Neuronal stem cell (in vitro differentiated cells): ENCODE results near the gene MARCHF3.
"Not testable (repeated sequence)": the region's sequence is repeated elsewhere in the genome, so short reads cannot be mapped to it uniquely, and the experiment has no call there.

Source experiments
- DNase-seq: peaks from one replicate; pipeline ENCODE4 v3.0.0-alpha.2; 2013; ENCODE audit warnings: low spot score
- H2AFZ ChIP-seq: one replicate; pipeline ENCODE4 v1.6.1; 2013; ENCODE audit warnings: mild to moderate bottlenecking, low read length, inconsistent platforms
- H2AK5ac ChIP-seq: 2 replicates; pipeline ENCODE4 v1.6.1; 2013; ENCODE audit warnings: low read depth, mild to moderate bottlenecking, inconsistent platforms, low read length, moderate library complexity, mixed read lengths
- H2BK120ac ChIP-seq: 2 replicates; pipeline ENCODE4 v1.6.1; 2013; ENCODE audit warnings: low read depth, mild to moderate bottlenecking, inconsistent platforms, low read length, moderate library complexity, mixed read lengths
- H2BK12ac ChIP-seq: one replicate; pipeline ENCODE4 v1.6.1; 2013; ENCODE audit warnings: low read length, inconsistent platforms
- H2BK15ac ChIP-seq: 2 replicates; pipeline ENCODE4 v1.6.1; 2013; ENCODE audit warnings: mild to moderate bottlenecking, low read length, inconsistent platforms, mixed read lengths
- H2BK5ac ChIP-seq: one replicate; pipeline ENCODE4 v1.6.1; 2013; ENCODE audit warnings: inconsistent platforms, mild to moderate bottlenecking, low read length, moderate library complexity
- H3K14ac ChIP-seq: one replicate; pipeline ENCODE4 v1.6.1; 2013; ENCODE audit warnings: low read length, inconsistent platforms
- H3K18ac ChIP-seq: 2 replicates; pipeline ENCODE4 v1.6.1; 2013; ENCODE audit warnings: low read length, inconsistent platforms
- H3K23ac ChIP-seq: 2 replicates; pipeline ENCODE4 v1.6.1; 2013; ENCODE audit warnings: low read depth, mild to moderate bottlenecking, mixed read lengths, low read length, inconsistent platforms; ENCODE audit not compliant: poor library complexity
- H3K27ac ChIP-seq: replicated peaks from 3 replicates; pipeline ENCODE4 v1.5.1; 2013; ENCODE audit warnings: low read length, inconsistent platforms
- H3K27me3 ChIP-seq, 3 experiments: 2 replicates each; pipeline ENCODE4 v1.6.1; 2013; ENCODE audit warnings: low read length in 3 of 3, mild to moderate bottlenecking in 2 of 3, inconsistent platforms in 1 of 3, low read depth in 1 of 3, mixed read lengths in 1 of 3, moderate library complexity in 1 of 3; ENCODE audit not compliant: control insufficient read depth in 3 of 3, insufficient read depth in 3 of 3
- H3K36me3 ChIP-seq, 2 donors: replicated peaks in 1 of 2; 2 replicates each; pipeline ENCODE4 v1.6.1; 2013; ENCODE audit warnings: low read length in 2 of 2; ENCODE audit not compliant: control insufficient read depth in 2 of 2, insufficient read depth in 2 of 2
- H3K4ac ChIP-seq: 2 replicates; pipeline ENCODE4 v1.6.1; 2013; ENCODE audit warnings: inconsistent platforms, mild to moderate bottlenecking, low read length, moderate library complexity
- H3K4me1 ChIP-seq, 2 donors: 1 replicate in 1 of 2; 2 replicates in 1 of 2; pipeline ENCODE4 v1.6.1; 2013; ENCODE audit warnings: low read length in 2 of 2, low read depth in 1 of 2; ENCODE audit not compliant: control insufficient read depth in 2 of 2, insufficient read depth in 1 of 2
- H3K4me2 ChIP-seq: one replicate; pipeline ENCODE4 v1.6.1; 2013; ENCODE audit warnings: mild to moderate bottlenecking, low read length, inconsistent platforms; ENCODE audit not compliant: insufficient read depth, poor library complexity, severe bottlenecking
- H3K4me3 ChIP-seq, 2 donors: 2 replicates each; pipeline ENCODE4 v1.5.1; 2013; ENCODE audit warnings: low read length in 2 of 2, mild to moderate bottlenecking in 2 of 2, inconsistent platforms in 1 of 2, moderate library complexity in 1 of 2
- H3K79me1 ChIP-seq: one replicate; pipeline ENCODE4 v1.6.1; 2013; ENCODE audit warnings: low read depth, mild to moderate bottlenecking, inconsistent platforms, low read length, moderate library complexity
- H3K9ac ChIP-seq: one replicate; pipeline ENCODE4 v1.6.1; 2013; ENCODE audit warnings: mild to moderate bottlenecking, low read depth, low read length, inconsistent platforms; ENCODE audit not compliant: poor library complexity
- H3K9me3 ChIP-seq, 2 donors: replicated peaks in 1 of 2; 2 replicates each; pipeline versions ENCODE3 to v1.6.1; 2013; ENCODE audit warnings: low read length in 2 of 2, mild to moderate bottlenecking in 2 of 2, inconsistent platforms in 1 of 2, low read depth in 1 of 2, mixed read lengths in 1 of 2, moderate library complexity in 1 of 2; ENCODE audit not compliant: control insufficient read depth in 2 of 2, insufficient read depth in 1 of 2
- H4K8ac ChIP-seq: one replicate; pipeline ENCODE4 v1.6.1; 2013; ENCODE audit warnings: low read depth, mild to moderate bottlenecking, inconsistent platforms, low read length, moderate library complexity
- H4K91ac ChIP-seq: one replicate; pipeline ENCODE4 v1.6.1; 2013; ENCODE audit warnings: low read length, low read depth, mild to moderate bottlenecking, inconsistent platforms; ENCODE audit not compliant: poor library complexity
- WGBS, 2 donors: extraction: QIAGEN DNeasy Blood & Tissue Kit; methylation state at CpG; one replicate each; pipeline ENCODE4 v1.1.7; 2013; ENCODE audit warnings: missing lambda C conversion rate in 2 of 2, mixed read lengths in 1 of 2; ENCODE audit not compliant: insufficient read length in 2 of 2, insufficient replicate concordance in 1 of 2; ENCODE audit errors: extremely low coverage in 2 of 2; 5-methylcytosine and 5-hydroxymethylcytosine counted together

MARCHF3 gene

GRCh38 chr5:126890414-126890813 lies 139.9 kb downstream of the MARCHF3 start:
- not testable (repeated sequence) for H3K4me3 ChIP-seq, H2AFZ ChIP-seq

GRCh38 chr5:126888175-126888574 lies 142.2 kb downstream of the MARCHF3 start:
- no peak for DNase-seq
- Histone ChIP-seq H3K23ac (no peak overlapping the region), H2AFZ (no peak overlapping the region), H3K36me3 (no peaks in the 10 kb centered on the region), H3K4me3 (no peak overlapping the region), H2BK12ac (no peak overlapping the region), H3K4me2 (no peak overlapping the region), H3K9ac (no peak overlapping the region), H2BK5ac (no peak overlapping the region), H3K18ac (no peak overlapping the region), H2AK5ac (no peak overlapping the region), H3K14ac (no peak overlapping the region), H3K4me1 (no peaks in the 10 kb centered on the region), H3K9me3 (no peaks in the 10 kb centered on the region), H3K79me1 (no peaks in the 10 kb centered on the region), H3K27me3 (no peaks in the 10 kb centered on the region), H4K8ac (no peak overlapping the region), H3K27ac (no peak overlapping the region), H2BK120ac (no peak overlapping the region), H2BK15ac (no peak overlapping the region), H4K91ac (no peak overlapping the region), H3K4ac (no peak overlapping the region)
- no CpG with 5 or more reads among the region's 1 CpG for WGBS, 2 donors

More at GRCh38 chr5:126890414-126890813, 139.9 kb downstream of the MARCHF3 start:
- H3K9ac ChIP-seq, H3K27ac ChIP-seq, H3K14ac ChIP-seq, H4K91ac ChIP-seq, H2BK15ac ChIP-seq, H3K23ac ChIP-seq, H2BK5ac ChIP-seq, H3K79me1 ChIP-seq, DNase-seq, H2BK12ac ChIP-seq, H2BK120ac ChIP-seq, H3K9me3 ChIP-seq, H4K8ac ChIP-seq, H2AK5ac ChIP-seq, H3K36me3 ChIP-seq, H3K4ac ChIP-seq, H3K4me2 ChIP-seq, H3K27me3 ChIP-seq, H3K18ac ChIP-seq, H3K4me1 ChIP-seq: not testable (repeated sequence)
- WGBS, 2 donors, result no CpG with 5 or more reads among the region's 2 CpGs

- Histone ChIP-seq H3K4ac (no peak overlapping the region), H3K27me3 (no peaks in the 10 kb centered on the region), H3K36me3 (no peaks in the 10 kb centered on the region), H3K9ac (no peak overlapping the region), H3K18ac (no peak overlapping the region), H3K14ac (no peak overlapping the region), H3K9me3 (no peaks in the 10 kb centered on the region), H2AK5ac (no peak overlapping the region), H3K4me1 (no peaks in the 10 kb centered on the region), H3K27ac (no peak overlapping the region), H4K8ac (no peak overlapping the region), H2BK15ac (no peak overlapping the region), H2AFZ (no peak overlapping the region), H4K91ac (no peak overlapping the region), H3K79me1 (no peaks in the 10 kb centered on the region), H2BK12ac (no peak overlapping the region), H2BK120ac (no peak overlapping the region), H3K4me3 (no peak overlapping the region), H2BK5ac (no peak overlapping the region), H3K4me2 (no peak overlapping the region), H3K23ac (no peak overlapping the region)
- WGBS, 2 donors, result no CpG with 5 or more reads among the region's 5 CpGs
- DNase-seq, result no peak
Measured at GRCh38 chr5:126884269-126884819, 146.0 kb downstream of the MARCHF3 start.

- Histone ChIP-seq H3K27ac (no peak overlapping the region), H3K4ac (no peak overlapping the region), H4K8ac (no peak overlapping the region), H2BK15ac (no peak overlapping the region), H2AK5ac (no peak overlapping the region), H3K4me3 (no peak overlapping the region), H3K4me2 (no peak overlapping the region), H3K9me3 (no peaks in the 10 kb centered on the region), H2BK120ac (no peak overlapping the region), H3K79me1 (no peaks in the 10 kb centered on the region), H3K23ac (no peak overlapping the region), H3K36me3 (no peaks in the 10 kb centered on the region), H3K18ac (no peak overlapping the region), H2AFZ (no peak overlapping the region), H4K91ac (no peak overlapping the region), H3K9ac (no peak overlapping the region), H3K14ac (no peak overlapping the region), H2BK12ac (no peak overlapping the region), H2BK5ac (no peak overlapping the region), H3K4me1 (no peaks in the 10 kb centered on the region), H3K27me3 (no peaks in the 10 kb centered on the region)
- DNase-seq, result no peak
- WGBS, 2 donors, result no CpG with 5 or more reads among the region's 2 CpGs
Measured at GRCh38 chr5:126883564-126884245, 146.7 kb downstream of the MARCHF3 start.
